Calu3 (cell line): Measurements from ENCODE around the gene ATP8B3. TPM values are rescaled to one million over a fixed set of nuclear protein-coding genes. Genes with fewer than 3 reads are reported as not detected.

Experiments used
- Bru-seq: library from RNA; stranded (reverse); fragments of 400-500 nt; gene quantifications from one replicate; lab custom pipeline; 2021; lab: Mats Ljungman, UMichigan
- BruChase-seq, 2 experiments: library from RNA; stranded (reverse); fragments of 400-500 nt; gene quantifications; one replicate each; lab custom pipeline; 2021; lab: Mats Ljungman, UMichigan
- BruUV-seq: library from RNA; stranded (reverse); fragments of 400-500 nt; replicated peaks from 2 replicates; lab custom pipeline; 2021; lab: Mats Ljungman, UMichigan
- CTCF ChIA-PET: fragments of 300-600 bp; sonication (Branson Sonifier 250); formaldehyde crosslinking; loops from one replicate; lab custom pipeline; 2022; ENCODE audit warnings: antibody characterized with exemption; lab: Charles Lee
- DNase-seq: peaks from one replicate; pipeline ENCODE4 v3.0.0; 2022
- H3K27ac Mint-ChIP-seq: one replicate; pipeline ENCODE4 v1.8.0; 2022; ENCODE audit warnings: mixed read lengths; ENCODE audit not compliant: unreplicated experiment
- H3K27me3 Mint-ChIP-seq: one replicate; pipeline ENCODE4 v1.8.0; 2022; ENCODE audit warnings: mixed read lengths; ENCODE audit not compliant: unreplicated experiment
- H3K36me3 Mint-ChIP-seq: one replicate; pipeline ENCODE4 v1.8.0; 2022; ENCODE audit warnings: mild to moderate bottlenecking, moderate library complexity, mixed read lengths; ENCODE audit not compliant: insufficient read depth, unreplicated experiment
- H3K4me1 Mint-ChIP-seq: one replicate; pipeline ENCODE4 v1.8.0; 2022; ENCODE audit warnings: mild to moderate bottlenecking, low read depth, mixed read lengths; ENCODE audit not compliant: unreplicated experiment
- H3K4me3 Mint-ChIP-seq: one replicate; pipeline ENCODE4 v1.8.0; 2022; ENCODE audit warnings: mild to moderate bottlenecking, low read depth, moderate library complexity, mixed read lengths; ENCODE audit not compliant: unreplicated experiment
- H3K9me3 Mint-ChIP-seq: one replicate; pipeline ENCODE4 v1.8.0; 2022; ENCODE audit warnings: low read depth, mixed read lengths; ENCODE audit not compliant: unreplicated experiment
- CTCF ChIP-seq: fragments of 200-600 bp; IDR thresholded peaks from one replicate; pipeline ENCODE4 v1.8.0; 2022; ENCODE audit warnings: antibody characterized with exemption; ENCODE audit not compliant: unreplicated experiment
- intact Hi-C: fragments of 100-400 bp; cut with micrococcal nuclease; formaldehyde crosslinking; loops from one replicate; pipeline ENCODE4 v1.10.0; 2022; ENCODE audit not compliant: unreplicated experiment
- long read RNA-seq: library from polyadenylated mRNA; stranded (forward); transcript quantifications from one replicate; pipeline ENCODE4 v2.0.0, GENCODE V29; 2022
- total RNA-seq: library from RNA; stranded (reverse); gene quantifications from 2 replicates; pipeline ENCODE4 v1.2.3, GENCODE V29; 2022

The ATP8B3 gene
- total RNA-seq (5.9 and 6.7 TPM in 2 replicates), Bru-seq, nascent RNA (percentile 19 among the genes with signal in this experiment), BruChase-seq, experiment 1, labeled RNA remaining after a 6-hour chase (percentile 31 among the genes with signal in this experiment), BruChase-seq, experiment 2, labeled RNA remaining after a 2-hour chase (percentile 30 among the genes with signal in this experiment)
- long read RNA-seq, partial matches to known transcripts = 0 of 5 reads
- long read RNA-seq, other reads (novel, unspliced or antisense) = 5 of 5 reads

GRCh38 chr19:1811942-1812425, at the start of gene ATP8B3:
Gene ATP8B3 (minus strand): TSS chr19:1812276. CDS start chr19:1811736, 540 bp downstream.
- TF ChIP-seq CTCF = no peak
- peak; percentile 36 for DNase-seq
- H3K4me3 Mint-ChIP-seq = peak within 1 kb of the TSS; percentile 89
- no TSS peak for BruUV-seq
- H3K36me3 Mint-ChIP-seq = peaks cover 31% of the 10 kb centered on the region
- H3K9me3 Mint-ChIP-seq = no peaks in the 10 kb centered on the region
- intact Hi-C loops = no loop called here
- H3K27me3 Mint-ChIP-seq = no peaks in the 10 kb centered on the region
- peaks cover 23% of the 10 kb centered on the region for H3K4me1 Mint-ChIP-seq
- peak within 1 kb of the TSS; percentile 87 for H3K27ac Mint-ChIP-seq
- CTCF ChIA-PET = interaction anchor here (0.8 kb wide), 1 partner anchor 18 kb away, joined by 3 read pairs; no protein-coding TSS in a partner anchor

- no peak for TF ChIP-seq CTCF
- H3K4me3 Mint-ChIP-seq = peak overlapping the region; percentile 83
- CTCF ChIA-PET = no interaction called here
- H3K27ac Mint-ChIP-seq = peak overlapping the region; percentile 86
- peaks cover 36% of the 10 kb centered on the region for H3K36me3 Mint-ChIP-seq
- no peak for DNase-seq
- H3K9me3 Mint-ChIP-seq = no peaks in the 10 kb centered on the region
- no peaks in the 10 kb centered on the region for H3K27me3 Mint-ChIP-seq
- intact Hi-C loops = no loop called here
- H3K4me1 Mint-ChIP-seq = no peaks in the 10 kb centered on the region
- no TSS peak for BruUV-seq
These were observed 49.5 kb upstream of the ATP8B3 start for GRCh38 chr19:1861599-1862031.

GRCh38 chr19:1860821-1861598, 48.9 kb upstream of the ATP8B3 start:
- DNase-seq = no peak
- H3K36me3 Mint-ChIP-seq = peaks cover 41% of the 10 kb centered on the region
- peak overlapping the region; percentile 83 for H3K4me3 Mint-ChIP-seq
- TF ChIP-seq CTCF = no peak
- intact Hi-C loops = no loop called here
- H3K27ac Mint-ChIP-seq = peak overlapping the region; percentile 86
- no peaks in the 10 kb centered on the region for H3K9me3 Mint-ChIP-seq
- H3K27me3 Mint-ChIP-seq = no peaks in the 10 kb centered on the region
- CTCF ChIA-PET = no interaction called here
- no TSS peak for BruUV-seq
- H3K4me1 Mint-ChIP-seq = no peaks in the 10 kb centered on the region

GRCh38 chr19:1860042-1860775, 48.1 kb upstream of the ATP8B3 start:
- Mint-ChIP-seq H3K4me3 (peak overlapping the region; percentile 83), H3K36me3 (peaks cover 41% of the 10 kb centered on the region), H3K9me3 (no peaks in the 10 kb centered on the region), H3K27me3 (no peaks in the 10 kb centered on the region), H3K27ac (no peak overlapping the region), H3K4me1 (no peaks in the 10 kb centered on the region)
- CTCF ChIA-PET = interaction anchor here (0.6 kb wide), 1 partner anchor 282 kb away, joined by 9 read pairs; no protein-coding TSS in a partner anchor
- BruUV-seq = no TSS peak
- intact Hi-C loops = no loop called here
- no peak for TF ChIP-seq CTCF
- peak; percentile 62 for DNase-seq
